Jurkat, Clone E6-1 (cell line): ENCODE data around the gene DNAH8.

Experiments used
- DNase-seq: peaks from one replicate; pipeline ENCODE4 v3.0.0-alpha.2; 2011; ENCODE audit warnings: low read depth, low spot score
- H3K4me3 ChIP-seq: 2 replicates; pipeline ENCODE4 v1.5.1; 2011; ENCODE audit warnings: mild to moderate bottlenecking, low read length, control low read depth, moderate library complexity

The DNAH8 gene

GRCh38 chr6:39020136-39020535, 305.0 kb downstream of the DNAH8 start:
- H3K4me3 ChIP-seq: no peak overlapping the region
- DNase-seq: no peak

- H3K4me3 ChIP-seq: no peak overlapping the region
- DNase-seq: no peak
Measured at GRCh38 chr6:39021041-39021440, 305.9 kb downstream of the DNAH8 start.

- no peak overlapping the region for H3K4me3 ChIP-seq
- no peak for DNase-seq
Measured at GRCh38 chr6:39021779-39022178, 306.7 kb downstream of the DNAH8 start.

GRCh38 chr6:39026175-39026574, 311.1 kb downstream of the DNAH8 start:
- no peak overlapping the region for H3K4me3 ChIP-seq
- no peak for DNase-seq

- no peak overlapping the region for H3K4me3 ChIP-seq
- peak; percentile 14 for DNase-seq
Measured at GRCh38 chr6:39029156-39030011, 314.3 kb downstream of the DNAH8 start.

- no peak overlapping the region for H3K4me3 ChIP-seq
- DNase-seq: no peak
Measured at GRCh38 chr6:39035681-39036080, 320.6 kb downstream of the DNAH8 start.

GRCh38 chr6:39037082-39037508, 322.0 kb downstream of the DNAH8 start:
- no peak overlapping the region for H3K4me3 ChIP-seq
- DNase-seq: no peak

GRCh38 chr6:39037707-39038106, 322.6 kb downstream of the DNAH8 start:
- no peak overlapping the region for H3K4me3 ChIP-seq
- no peak for DNase-seq

GRCh38 chr6:39040080-39040673, 325.1 kb downstream of the DNAH8 start:
- no peak overlapping the region for H3K4me3 ChIP-seq
- DNase-seq: no peak

- no peak for DNase-seq
Measured at GRCh38 chr6:39041072-39041471, 326.0 kb downstream of the DNAH8 start.

GRCh38 chr6:39043776-39044175, 328.7 kb downstream of the DNAH8 start:
- no peak for DNase-seq
- H3K4me3 ChIP-seq: no peak overlapping the region

More at GRCh38 chr6:39041072-39041471, 326.0 kb downstream of the DNAH8 start:
- H3K4me3 ChIP-seq: no peak overlapping the region

GRCh38 chr6:39044181-39044580, 329.1 kb downstream of the DNAH8 start:
- no peak for DNase-seq
- H3K4me3 ChIP-seq: no peak overlapping the region

GRCh38 chr6:39047434-39048327, 332.6 kb downstream of the DNAH8 start:
- no peak overlapping the region for H3K4me3 ChIP-seq
- no peak for DNase-seq

GRCh38 chr6:39048481-39049399, 333.6 kb downstream of the DNAH8 start, which contains the start of gene GLP1R:
TSS of gene GLP1R (plus strand) at chr6:39048781. CDS start at chr6:39048841, 60 bp downstream.
- no peak for DNase-seq
- no peak within 1 kb of the TSS for H3K4me3 ChIP-seq

GRCh38 chr6:39049575-39050283, 334.6 kb downstream of the DNAH8 start:
- DNase-seq: no peak
- no peak overlapping the region for H3K4me3 ChIP-seq

GRCh38 chr6:39050453-39051112, 335.5 kb downstream of the DNAH8 start:
- no peak for DNase-seq
- H3K4me3 ChIP-seq: no peak overlapping the region

GRCh38 chr6:39051399-39052122, 336.4 kb downstream of the DNAH8 start:
- no peak overlapping the region for H3K4me3 ChIP-seq
- DNase-seq: peak; percentile 7
